Measurements from ENCODE around the gene EYA3.
A peak's percentile ranks its signal among the peaks of the same experiment; 100 is the strongest.

EYA3 gene, protein sequence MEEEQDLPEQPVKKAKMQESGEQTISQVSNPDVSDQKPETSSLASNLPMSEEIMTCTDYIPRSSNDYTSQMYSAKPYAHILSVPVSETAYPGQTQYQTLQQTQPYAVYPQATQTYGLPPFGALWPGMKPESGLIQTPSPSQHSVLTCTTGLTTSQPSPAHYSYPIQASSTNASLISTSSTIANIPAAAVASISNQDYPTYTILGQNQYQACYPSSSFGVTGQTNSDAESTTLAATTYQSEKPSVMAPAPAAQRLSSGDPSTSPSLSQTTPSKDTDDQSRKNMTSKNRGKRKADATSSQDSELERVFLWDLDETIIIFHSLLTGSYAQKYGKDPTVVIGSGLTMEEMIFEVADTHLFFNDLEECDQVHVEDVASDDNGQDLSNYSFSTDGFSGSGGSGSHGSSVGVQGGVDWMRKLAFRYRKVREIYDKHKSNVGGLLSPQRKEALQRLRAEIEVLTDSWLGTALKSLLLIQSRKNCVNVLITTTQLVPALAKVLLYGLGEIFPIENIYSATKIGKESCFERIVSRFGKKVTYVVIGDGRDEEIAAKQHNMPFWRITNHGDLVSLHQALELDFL

DNA sequence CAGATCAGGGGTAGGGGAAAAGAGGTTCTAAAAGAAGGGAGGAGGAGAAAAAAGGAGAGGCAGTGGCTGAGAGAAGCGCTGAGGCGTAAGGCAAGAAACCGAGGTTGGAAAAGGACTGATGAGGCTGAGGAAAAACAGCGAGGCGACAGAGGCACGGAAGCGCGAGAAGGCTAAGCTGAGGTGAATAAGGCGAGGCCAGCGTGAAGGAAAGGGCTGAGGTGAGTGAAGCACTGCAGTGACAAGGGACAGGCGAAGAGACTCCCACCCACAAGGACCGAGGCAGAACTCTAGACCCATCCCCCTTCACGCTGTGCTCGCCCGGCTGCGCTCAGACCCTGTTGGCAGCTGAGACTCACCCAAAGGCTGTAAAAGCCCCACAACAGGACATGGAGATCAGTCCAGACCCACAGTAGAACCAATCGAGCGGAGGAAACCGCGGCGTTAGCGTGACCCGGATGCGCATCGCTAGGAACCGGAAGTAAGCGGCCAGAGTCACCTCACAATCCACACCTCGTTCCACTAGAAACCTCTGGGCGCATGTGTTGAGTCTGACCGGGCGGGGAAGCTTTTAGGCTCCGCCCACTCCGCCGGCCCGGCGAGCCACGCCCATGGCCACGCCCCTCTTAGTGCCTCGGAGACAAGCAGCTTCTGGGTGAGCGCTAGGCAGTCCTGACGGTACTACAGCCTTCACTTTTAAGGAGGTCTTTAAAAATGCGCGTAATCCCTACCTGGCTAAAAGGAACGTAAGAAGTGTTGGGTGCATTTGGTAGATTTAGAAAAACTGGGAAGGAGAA is at the start of gene EYA3:
EYA3 (minus strand) TSS at position 443 of the 794 bp plus-strand sequence. CDS start 30,584 bp downstream, outside the sequence.
- peak; percentile 98 for DNase-seq (ENCODE audit: low read depth)

DNA sequence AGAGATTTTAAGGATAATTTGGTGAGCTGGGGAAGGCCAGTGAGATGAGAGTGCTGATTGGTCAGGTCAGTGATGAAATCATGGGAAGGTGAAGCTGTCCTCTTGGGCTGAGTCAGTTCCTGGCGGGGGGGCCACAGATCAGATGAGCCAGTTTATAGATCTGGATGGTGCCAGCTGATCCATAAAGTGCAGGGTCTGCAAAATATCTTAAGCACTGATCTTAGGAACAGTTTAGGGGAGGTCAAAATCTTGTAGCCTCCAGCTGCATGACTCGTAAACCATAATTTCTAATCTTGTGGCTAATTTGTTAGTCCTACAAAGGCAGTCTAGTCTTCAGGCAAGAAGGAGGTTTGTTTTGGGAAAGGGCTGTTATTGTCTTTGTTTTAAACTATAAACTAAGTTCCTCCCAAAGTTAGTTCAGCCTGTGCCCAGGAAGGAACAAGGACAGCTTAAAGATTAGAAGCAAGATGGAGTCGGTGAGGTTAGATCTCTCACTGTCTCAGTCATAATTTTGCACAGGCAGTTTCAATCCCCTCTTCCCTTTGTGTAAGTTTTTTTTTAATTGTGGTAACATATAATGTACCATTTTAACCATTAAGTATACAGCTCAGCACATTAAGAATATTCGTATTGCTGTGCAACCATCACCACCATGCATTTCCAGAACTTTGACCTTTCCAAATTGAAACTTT is 48.7 kb upstream of the EYA3 start:
- no peak for DNase-seq (ENCODE audit: low read depth)

DNA sequence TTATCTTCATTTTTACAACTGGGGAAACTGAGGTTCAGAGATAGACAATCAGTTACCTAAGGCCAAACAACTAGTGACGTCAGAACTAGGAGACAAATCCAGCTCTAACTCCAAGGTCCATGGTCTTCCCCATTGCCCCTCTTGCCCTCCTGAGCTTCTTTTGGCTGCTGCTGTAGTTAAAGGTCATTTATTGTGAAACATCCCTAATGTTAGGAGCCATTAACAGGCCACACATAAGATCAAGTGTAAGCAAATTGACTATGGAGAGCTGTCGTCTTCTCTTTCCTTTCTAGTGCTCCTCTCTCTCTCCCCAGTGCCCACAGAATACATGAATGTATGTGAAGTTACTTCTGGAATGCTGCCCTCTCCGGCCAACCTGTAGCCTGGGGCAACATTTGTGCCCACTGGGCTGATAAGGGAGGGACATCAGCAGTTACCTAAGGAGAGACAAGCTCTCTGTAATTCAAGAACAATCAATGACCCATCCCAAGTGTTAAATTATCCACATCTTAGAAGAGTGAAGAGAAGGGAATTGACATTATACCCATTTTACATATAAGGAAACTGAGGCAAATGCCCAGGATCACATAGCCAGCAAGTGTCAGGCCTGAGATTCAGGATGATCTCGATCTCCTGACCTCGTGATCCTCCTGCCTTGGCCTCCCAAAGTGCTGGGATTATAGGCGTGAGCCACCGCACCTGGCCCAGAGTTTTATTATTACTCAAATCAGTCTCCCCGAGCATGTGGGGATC is 47.9 kb upstream of the EYA3 start:
- no peak for DNase-seq (ENCODE audit: low read depth)

DNA sequence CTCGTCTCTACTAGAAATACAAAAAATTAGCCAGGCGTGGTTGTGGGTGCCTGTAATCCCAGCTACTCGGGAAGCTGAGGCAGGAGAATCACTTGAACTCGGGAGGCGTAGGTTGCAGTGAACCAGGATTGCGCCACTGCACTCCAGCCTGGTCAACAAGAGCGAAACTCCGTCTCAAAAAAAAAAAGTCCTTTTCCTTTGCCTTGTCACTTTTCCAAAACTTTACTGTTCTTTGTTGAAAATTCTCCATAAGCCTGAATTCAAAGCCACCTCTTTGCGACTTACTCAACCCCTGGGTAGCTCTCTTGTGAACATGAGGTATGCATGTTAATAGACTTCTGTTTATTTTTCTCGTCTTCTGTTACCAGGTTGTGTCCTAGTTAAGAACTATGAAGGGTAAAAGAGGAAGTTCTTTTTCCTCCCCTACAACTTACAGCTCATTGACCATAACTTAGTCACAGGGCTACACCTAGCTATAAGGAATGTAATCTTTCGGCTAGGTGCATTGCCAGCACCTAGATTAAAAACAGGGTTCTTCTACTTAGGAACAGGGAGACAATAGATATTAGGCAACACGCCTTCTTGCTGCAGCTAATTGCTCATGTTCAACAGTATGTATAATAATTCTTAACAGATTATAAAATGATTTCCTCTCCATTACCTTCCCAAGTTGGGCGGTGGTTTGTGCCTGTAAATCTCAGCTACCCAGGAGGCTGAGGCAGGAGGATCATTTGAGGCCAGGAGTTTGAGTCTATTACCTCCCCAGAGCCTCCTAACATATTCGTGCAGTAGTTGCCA is 47.2 kb upstream of the EYA3 start:
- no peak for DNase-seq (ENCODE audit: low read depth)

DNA sequence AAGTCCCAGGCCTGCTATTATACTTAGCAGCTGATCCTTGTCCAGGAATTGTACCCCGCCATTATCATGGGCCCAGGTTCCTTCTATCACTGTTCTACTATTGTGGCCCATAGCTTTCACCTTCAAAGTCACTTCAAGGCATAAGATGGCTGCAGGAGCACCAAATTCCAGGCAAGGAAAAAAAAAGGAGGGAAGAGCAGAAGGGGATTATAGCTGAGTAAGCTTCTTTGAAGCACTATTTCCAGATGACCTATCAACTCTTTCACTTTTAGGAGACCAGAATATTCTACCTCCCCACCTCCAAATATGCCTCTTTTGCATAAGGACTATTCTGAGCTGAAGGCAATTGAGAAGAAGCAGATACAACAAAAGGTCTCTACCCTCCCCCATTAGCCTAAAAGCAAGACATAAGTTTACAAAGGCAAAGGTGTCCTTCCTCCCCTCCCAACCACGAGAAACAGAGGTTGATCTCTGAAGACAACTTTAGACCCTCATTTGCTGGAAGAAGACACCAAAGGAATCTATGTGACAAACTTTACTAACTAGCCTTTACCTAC is 46.3 kb upstream of the EYA3 start:
- no peak for DNase-seq (ENCODE audit: low read depth)

DNA sequence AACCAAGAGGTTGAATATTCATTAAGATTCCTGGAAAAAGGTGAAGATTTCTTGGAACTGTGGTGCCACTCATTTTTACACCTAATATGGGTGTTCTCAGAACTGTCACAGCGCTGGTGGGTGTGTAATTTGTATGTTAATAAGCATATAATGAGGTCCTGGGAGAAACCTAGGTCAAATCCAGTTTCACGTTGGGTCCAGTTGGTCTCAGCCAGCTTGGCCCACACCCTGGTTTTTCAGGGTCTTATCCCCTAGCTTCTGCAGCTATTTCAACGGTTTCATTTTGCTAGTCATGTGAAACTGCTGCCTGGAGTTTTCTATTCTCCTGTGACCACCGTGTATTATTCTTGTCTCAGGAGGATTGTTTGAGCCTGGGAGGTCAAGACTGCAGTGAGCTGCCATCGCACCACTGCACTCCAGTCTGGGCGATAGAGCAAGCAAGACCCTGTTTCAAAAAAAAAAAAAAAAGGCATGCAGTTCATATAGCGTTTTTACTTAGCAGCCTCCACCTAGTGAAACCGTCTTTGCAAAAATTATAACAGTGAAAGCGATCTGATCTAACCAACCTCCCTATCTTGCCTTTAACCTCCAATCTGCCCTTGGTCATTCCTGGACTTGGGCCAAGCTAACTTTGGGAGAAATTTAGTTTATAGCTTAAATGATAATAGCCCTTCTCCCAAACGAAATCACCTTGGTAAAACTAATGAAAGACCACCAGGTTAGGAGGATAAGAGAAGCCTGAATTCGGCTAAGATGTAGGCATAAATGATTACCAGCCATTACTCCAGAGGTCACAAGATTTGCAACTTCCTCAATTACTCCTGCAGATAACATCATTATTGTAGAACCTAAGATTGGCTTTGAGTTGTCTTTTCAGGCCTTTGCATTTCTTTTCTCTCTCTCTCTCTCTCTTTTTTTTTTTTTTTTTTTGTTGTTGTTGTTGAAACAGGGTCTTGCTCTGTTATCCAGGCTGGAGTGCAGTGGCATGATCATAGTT is 44.1 kb upstream of the EYA3 start:
- DNase-seq (ENCODE audit: low read depth) = no peak

DNA sequence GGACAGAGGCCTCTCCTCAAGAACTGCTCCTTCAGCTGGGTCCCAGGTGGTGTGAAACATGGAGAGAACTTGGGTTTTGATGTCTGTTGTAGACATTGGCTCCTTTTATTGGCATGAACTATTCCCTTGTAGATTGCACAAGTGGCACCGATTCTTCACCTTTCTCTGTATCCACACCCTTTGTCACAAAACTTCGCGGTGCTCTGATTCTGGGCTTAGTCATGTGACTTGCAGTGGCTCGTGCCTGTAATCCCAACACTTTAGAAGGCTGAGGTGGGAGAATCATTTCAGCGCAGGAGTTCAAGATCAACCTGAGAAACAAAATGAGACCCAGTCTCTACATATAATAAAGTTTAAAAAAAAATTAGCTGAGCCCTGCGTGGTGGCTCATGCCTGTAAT is 42.5 kb upstream of the EYA3 start:
- DNase-seq (ENCODE audit: low read depth) = no peak

DNA sequence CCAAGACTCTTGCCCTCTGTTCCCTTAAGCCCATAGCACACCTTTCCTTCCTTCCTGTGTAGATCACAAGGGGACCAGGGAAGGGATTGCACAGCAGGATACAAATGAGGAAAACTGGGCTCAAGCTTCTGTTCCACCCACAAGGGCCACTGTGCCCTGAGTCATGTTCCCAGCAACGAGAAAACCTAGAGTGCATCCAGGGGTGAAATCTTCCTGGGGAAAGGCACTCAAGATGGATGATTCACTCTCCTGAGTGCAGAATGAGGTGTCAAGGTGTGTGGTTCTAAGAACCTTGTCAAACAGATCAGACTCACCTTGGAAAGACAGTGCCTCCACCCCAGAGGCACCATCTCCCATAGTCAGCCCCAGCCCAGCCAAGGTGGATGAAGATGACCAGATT is 40.7 kb upstream of the EYA3 start:
- DNase-seq (ENCODE audit: low read depth) = no peak

DNA sequence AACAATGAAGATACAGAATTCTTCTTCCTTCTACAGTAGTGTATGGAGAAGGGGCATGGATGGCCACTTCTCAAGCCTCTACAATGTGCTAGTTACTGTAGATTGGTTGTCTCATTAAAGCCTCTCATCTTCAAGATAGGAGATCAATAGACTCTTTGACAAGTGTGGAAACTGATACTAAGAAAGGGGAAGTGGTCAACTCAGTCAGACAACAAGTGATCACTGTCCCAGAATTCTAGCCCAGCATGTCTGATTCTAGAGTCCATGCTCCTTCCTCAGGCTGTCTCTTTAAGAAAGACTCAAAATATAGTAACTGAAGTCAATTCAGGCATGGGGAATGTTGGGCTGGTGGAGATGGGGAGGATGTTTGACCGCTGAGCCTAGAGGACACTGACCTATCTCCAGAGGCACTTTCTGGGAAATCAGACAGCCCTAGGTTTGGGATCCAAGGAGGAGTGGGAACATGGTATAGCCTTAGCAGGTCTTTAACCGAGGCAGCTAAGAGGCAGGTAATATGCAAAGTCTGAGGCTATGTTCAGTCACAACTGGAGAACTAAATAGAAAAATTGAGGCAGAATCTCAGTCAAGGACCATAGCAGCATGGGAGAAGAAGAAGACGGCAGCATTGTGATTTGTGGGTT is 39.3 kb upstream of the EYA3 start:
- DNase-seq (ENCODE audit: low read depth) = no peak

DNA sequence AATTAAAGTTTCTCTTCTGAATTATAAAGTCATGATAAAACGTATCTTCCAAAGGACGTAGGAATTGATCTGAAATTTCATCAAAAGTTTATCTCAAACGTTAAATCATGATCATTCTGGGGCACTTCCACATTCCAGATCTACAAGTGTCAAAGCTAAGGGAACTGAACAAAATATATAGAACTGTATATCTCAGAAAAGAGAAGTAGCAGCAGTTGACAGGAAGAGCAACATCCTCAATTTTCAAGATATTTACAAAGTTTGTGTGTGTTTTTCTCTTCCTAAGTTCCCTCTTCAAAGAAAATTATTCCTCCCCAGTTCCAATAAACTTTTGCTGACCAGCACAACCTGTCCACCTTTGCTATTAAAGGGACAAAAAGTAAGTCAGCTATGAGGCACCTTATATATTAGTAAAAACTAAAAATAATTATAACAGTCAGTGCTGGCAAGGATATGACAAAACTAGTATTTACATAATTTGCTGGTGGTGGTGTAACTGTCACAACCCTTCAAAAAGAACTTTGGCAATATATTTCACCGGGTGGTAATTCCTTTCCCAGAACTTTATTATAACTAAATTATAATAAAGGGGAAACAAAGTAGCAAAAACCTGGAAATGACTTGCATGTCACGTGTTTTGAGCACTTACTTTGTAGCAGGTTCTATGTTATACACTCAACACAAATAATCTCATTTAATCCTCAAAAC is 38.5 kb upstream of the EYA3 start:
- DNase-seq (ENCODE audit: low read depth) = no peak

DNA sequence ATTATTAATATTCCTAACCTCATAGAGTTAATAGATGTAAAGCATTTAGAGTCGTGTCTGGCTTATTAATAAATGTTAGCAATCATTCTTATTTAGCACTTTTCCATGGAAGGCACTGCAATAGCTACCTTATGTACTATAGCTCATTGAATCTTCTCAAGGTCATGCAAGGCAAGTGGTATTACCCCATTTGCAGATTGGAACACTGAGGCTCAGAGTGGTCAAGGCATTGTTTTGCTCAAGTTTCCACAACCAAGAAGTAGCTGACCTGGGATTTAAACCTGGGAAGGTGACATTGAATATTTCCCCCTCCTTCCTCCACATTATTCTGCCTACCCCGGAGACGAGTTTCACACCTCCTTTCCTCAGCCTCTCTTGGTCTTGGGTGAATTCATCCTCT is 37.8 kb upstream of the EYA3 start:
- DNase-seq (ENCODE audit: low read depth) = no peak

DNA sequence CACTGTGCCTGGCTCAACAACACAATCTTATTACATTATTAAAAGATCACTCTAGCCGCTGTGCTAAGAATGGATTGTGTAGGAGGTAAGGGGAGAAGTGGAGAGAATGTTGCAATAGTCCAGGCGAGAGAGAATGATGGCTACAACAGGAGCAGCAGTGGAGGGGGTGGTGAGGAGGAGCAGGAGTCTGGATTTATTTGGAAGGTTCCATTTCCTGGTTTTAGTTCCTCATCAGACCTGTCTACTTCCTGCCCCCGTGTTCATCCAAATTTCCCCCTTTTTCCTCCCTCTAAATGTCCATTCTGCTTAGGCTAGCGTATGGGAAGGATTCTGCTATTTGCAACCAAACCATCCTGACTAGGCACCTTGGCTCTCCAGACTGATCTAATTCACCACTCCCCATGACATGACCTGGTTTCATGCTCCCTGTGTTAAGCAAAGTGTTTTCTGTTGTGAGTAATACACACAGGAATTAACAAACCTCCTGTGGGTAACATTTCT is 35.1 kb upstream of the EYA3 start:
- no peak for DNase-seq (ENCODE audit: low read depth)

DNA sequence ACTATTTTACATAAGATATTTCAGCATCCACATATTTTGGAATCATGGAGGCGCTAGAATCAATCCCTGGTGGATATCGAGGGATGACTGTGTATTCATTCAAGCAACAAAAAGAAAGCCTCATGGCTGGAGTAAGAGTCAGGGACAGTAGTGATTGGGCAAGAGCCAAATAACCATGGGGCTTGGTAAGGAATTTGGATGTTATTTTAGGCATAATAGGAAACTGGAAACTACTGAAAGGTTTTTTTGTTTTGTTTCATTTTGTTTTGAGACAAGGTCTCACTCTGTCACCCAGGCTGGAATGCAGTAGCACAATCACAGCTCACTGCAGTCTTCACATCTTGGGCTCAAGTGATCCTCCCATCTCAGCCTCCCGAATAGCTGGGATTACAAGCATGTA is 33.8 kb upstream of the EYA3 start:
- no peak for DNase-seq (ENCODE audit: low read depth)

DNA sequence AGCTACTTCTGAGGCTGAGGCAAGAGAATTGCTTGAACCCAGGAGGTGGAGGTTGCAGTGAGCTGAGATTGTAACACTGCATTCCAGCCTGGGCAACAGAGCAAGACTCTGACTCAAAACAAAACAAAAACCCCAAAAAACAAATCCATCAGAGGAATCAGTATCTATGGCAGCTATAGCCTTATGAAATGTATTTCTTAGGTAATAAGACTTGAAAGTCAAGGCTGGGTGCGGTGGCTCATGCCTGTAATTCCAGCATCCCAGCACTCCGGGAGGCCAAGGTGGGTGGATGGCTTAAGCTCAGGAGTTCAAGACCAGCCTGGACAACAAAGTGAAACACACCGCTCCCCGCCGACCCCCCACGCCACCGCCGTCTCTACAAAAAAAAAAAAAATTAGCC is 31.1 kb upstream of the EYA3 start:
- DNase-seq (ENCODE audit: low read depth) = no peak

DNA sequence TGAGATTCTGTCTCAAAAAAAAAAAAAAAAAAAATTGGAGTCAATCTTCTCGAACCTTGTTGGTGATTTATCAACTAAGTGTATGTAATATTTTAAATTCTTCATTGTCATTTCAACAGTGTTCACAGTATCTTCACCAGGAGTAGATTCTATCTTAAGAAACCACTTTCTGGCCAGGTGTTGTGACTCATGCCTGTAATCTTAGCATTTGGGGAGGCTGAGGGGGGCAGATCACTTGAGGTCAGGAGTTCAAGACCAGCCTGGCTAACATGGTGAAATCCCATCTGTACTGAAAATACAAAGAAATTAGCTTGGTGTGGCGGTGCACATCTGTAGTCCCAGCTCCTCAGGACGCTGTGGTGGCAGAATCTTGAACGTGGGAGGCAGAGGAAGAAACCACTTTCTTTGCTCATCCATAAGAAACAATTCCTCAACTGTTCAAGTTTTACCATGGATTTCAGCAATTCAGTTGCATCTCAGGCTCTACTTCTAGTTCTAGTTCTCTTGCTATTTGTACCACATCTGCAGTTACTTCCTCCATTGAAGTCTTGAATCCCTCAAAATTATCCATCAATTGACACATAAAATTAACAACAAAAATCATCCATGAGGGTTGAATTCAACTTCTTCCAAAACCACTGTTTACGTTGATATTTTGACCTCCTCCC is 30.4 kb upstream of the EYA3 start:
- no peak for DNase-seq (ENCODE audit: low read depth)

DNA sequence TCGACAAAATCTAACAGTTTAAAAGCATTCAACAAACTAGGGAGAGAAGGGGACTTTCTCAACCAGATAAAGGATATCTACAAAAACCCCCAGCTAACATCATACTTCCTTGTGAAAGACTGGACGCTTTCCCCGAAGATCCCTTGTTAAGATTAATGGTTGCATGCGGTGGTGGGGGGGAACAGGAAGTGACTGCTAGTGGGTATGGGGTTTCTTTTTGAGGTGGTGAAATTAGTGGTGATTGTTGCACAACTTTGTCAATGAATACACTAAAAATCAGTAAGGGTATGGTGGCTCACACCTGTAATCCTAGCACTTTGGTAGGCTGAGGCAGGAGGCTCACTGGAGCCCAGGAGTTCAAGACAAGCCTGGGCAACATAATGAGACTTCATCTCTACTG is 26.9 kb upstream of the EYA3 start:
- DNase-seq (ENCODE audit: low read depth) = peak; percentile 19

DNA sequence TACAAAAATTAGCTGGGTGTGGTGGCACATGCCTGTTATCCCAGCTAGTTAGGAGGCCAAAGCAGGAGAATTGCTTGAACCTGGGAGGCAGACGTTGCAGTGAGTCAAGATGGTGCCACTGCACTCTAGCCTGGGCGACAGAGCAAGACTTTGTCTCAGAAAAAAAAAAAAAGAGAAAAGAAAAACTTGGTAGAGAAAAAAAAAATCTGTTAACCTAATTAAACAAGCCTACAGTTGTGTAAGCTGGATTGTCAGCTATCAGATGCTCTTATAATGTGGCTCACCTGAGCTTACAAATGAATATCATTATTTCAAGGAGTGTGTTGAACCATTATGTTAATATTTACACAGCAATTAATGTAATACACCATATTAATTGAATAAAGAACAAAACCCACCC is 26.4 kb upstream of the EYA3 start:
- no peak for DNase-seq (ENCODE audit: low read depth)

DNA sequence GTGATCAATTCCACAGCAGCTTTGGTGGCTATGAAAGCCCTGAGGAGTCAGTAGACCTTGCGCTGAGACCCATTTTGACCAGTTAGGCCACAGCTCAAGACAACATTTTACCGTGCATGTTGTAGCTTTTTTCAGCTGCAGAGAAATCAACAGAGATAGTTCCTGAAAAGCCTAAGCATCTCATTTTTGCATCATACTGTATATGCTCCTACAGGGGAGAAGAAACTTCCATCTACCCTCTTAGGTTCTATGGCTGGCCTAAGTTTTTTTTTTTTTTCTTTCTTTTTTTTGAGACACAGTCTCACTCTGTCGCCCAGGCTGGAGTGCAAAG is 24.8 kb upstream of the EYA3 start:
- DNase-seq (ENCODE audit: low read depth) = no peak

Measured in activated T-helper 9 cell treated with anti-CD3 and anti-CD28 coated beads, Interleukin-2, amount 50 U/mL, for 16 hours (primary cell).